GM21515 (cell line): ENCODE measurements around the gene TNFAIP8L3.
"Not testable (repeated sequence)": the region's sequence is repeated elsewhere in the genome, so short reads cannot be mapped to it uniquely, and the experiment has no call there.

Source experiments
- ATAC-seq: cut with Tn5 transposase; IDR thresholded peaks from one replicate; pipeline ENCODE4 v1.9.1; 2021; ENCODE audit not compliant: unreplicated experiment

Gene TNFAIP8L3

GRCh38 chr15:51062736-51063135 lies 32.0 kb downstream of the TNFAIP8L3 start:
- no peak for ATAC-seq

- no peak for ATAC-seq
Measured at GRCh38 chr15:51060030-51060673, 34.6 kb downstream of the TNFAIP8L3 start.

- no peak for ATAC-seq
Measured at GRCh38 chr15:51054535-51054934, 40.2 kb downstream of the TNFAIP8L3 start.

- ATAC-seq = no peak
Measured at GRCh38 chr15:51053571-51053970, 41.1 kb downstream of the TNFAIP8L3 start.

GRCh38 chr15:51051776-51052175 lies 42.9 kb downstream of the TNFAIP8L3 start:
- no peak for ATAC-seq

GRCh38 chr15:51049081-51049480 lies 45.6 kb downstream of the TNFAIP8L3 start:
- no peak for ATAC-seq

GRCh38 chr15:51048308-51048707 lies 46.4 kb downstream of the TNFAIP8L3 start:
- no peak for ATAC-seq

GRCh38 chr15:51046799-51047449 lies 47.8 kb downstream of the TNFAIP8L3 start:
- no peak for ATAC-seq

GRCh38 chr15:51046016-51046415 lies 48.7 kb downstream of the TNFAIP8L3 start:
- no peak for ATAC-seq

GRCh38 chr15:51044037-51044727 lies 50.5 kb downstream of the TNFAIP8L3 start:
- ATAC-seq = no peak

- no peak for ATAC-seq
Measured at GRCh38 chr15:51038974-51039319, 55.8 kb downstream of the TNFAIP8L3 start.

GRCh38 chr15:51038162-51038973 lies 56.3 kb downstream of the TNFAIP8L3 start:
- no peak for ATAC-seq

GRCh38 chr15:51037474-51037873 lies 57.2 kb downstream of the TNFAIP8L3 start:
- ATAC-seq = not testable (repeated sequence)

GRCh38 chr15:51030649-51031316 lies 63.9 kb downstream of the TNFAIP8L3 start:
- ATAC-seq = no peak

- no peak for ATAC-seq
Measured at GRCh38 chr15:51025454-51025846, 69.3 kb downstream of the TNFAIP8L3 start.

GRCh38 chr15:51024735-51025453 lies 69.8 kb downstream of the TNFAIP8L3 start:
- no peak for ATAC-seq

- no peak for ATAC-seq
Measured at GRCh38 chr15:51023499-51023898, 71.2 kb downstream of the TNFAIP8L3 start.

- no peak for ATAC-seq
Measured at GRCh38 chr15:51022206-51022605, 72.5 kb downstream of the TNFAIP8L3 start.

GRCh38 chr15:51016615-51017014 lies 78.1 kb downstream of the TNFAIP8L3 start:
- ATAC-seq = no peak

- no peak for ATAC-seq
Measured at GRCh38 chr15:51011212-51011611, 83.5 kb downstream of the TNFAIP8L3 start.
